Fibroblast of lung (primary cell): ENCODE data around the gene DOHH. TPM values are rescaled to one million over a fixed set of nuclear protein-coding genes. Genes with fewer than 3 reads are reported as not detected.

Source experiments
- DNase-seq, 2 donors: peaks; one replicate each; pipeline versions ENCODE4 v3.0.0 to v3.0.0-alpha.2; 2010; ENCODE audit warnings: low read depth in 2 of 2
- H2AFZ ChIP-seq: 2 replicates; pipeline ENCODE4 v1.5.1; 2012; ENCODE audit warnings: low read length, control low read depth, inconsistent platforms
- H3K27ac ChIP-seq: 2 replicates; pipeline ENCODE4 v1.5.1; 2011; ENCODE audit warnings: low read length, control low read depth; ENCODE audit not compliant: insufficient read depth
- H3K27me3 ChIP-seq: 2 replicates; pipeline ENCODE4 v1.5.1; 2011; ENCODE audit warnings: mild to moderate bottlenecking, low read length; ENCODE audit not compliant: control insufficient read depth, insufficient read depth
- H3K36me3 ChIP-seq: 2 replicates; pipeline ENCODE4 v1.5.1; 2011; ENCODE audit warnings: low read length; ENCODE audit not compliant: control insufficient read depth, insufficient read depth
- H3K4me1 ChIP-seq: 2 replicates; pipeline ENCODE4 v1.5.1; 2011; ENCODE audit warnings: low read length; ENCODE audit not compliant: control insufficient read depth, insufficient read depth; ENCODE audit errors: extremely low read depth
- H3K4me2 ChIP-seq: 2 replicates; pipeline ENCODE4 v1.5.1; 2011; ENCODE audit warnings: low read length, control low read depth; ENCODE audit not compliant: insufficient read depth; ENCODE audit errors: extremely low read depth
- H3K4me3 ChIP-seq, 4 experiments: fragments of 200-600 bp in 1 of 4; sonication (generic) in 1 of 4; replicated peaks in 1 of 4; 2 replicates each; pipeline ENCODE4 v1.5.1; 2011 to 2016; ENCODE audit warnings: low read length in 4 of 4, low read depth in 3 of 4, mild to moderate bottlenecking in 3 of 4, control low read depth in 2 of 4, inconsistent platforms in 1 of 4, mixed read lengths in 1 of 4; ENCODE audit not compliant: insufficient read depth in 1 of 4; ENCODE audit errors: control extremely low read depth in 1 of 4
- H3K79me2 ChIP-seq: 2 replicates; pipeline ENCODE4 v1.5.1; 2012; ENCODE audit warnings: mild to moderate bottlenecking, low read length, inconsistent platforms; ENCODE audit not compliant: control insufficient read depth, insufficient read depth
- H3K9ac ChIP-seq: 2 replicates; pipeline ENCODE4 v1.5.1; 2011; ENCODE audit warnings: mild to moderate bottlenecking, low read length, control low read depth; ENCODE audit not compliant: insufficient read depth
- H3K9me3 ChIP-seq: 2 replicates; pipeline ENCODE4 v1.5.1; 2012; ENCODE audit warnings: low read depth, low read length; ENCODE audit not compliant: control insufficient read depth, insufficient read depth
- H4K20me1 ChIP-seq: 2 replicates; pipeline ENCODE4 v1.5.1; 2011; ENCODE audit warnings: low read length; ENCODE audit not compliant: control insufficient read depth, insufficient read depth; ENCODE audit errors: extremely low read depth
- EZH2 ChIP-seq: IDR thresholded peaks from 2 replicates; pipeline ENCODE4 v1.5.1; 2012; ENCODE audit warnings: low read length, control low read depth, mild to moderate bottlenecking; ENCODE audit errors: missing control alignments
- polyA plus RNA-seq, 2 donors: library from polyadenylated mRNA; depleted of rRNA in 1 of 2; stranded (reverse) in 1 of 2; unstranded in 1 of 2; fragments of >200 nt; gene quantifications; 2 replicates each; pipeline ENCODE4 v1.2.1, GENCODE V29; 2011 to 2012; ENCODE audit warnings: missing spikeins in 1 of 2
- total RNA-seq: library from RNA; depleted of rRNA; stranded (reverse); fragments of >200 nt; gene quantifications from 2 replicates; pipeline ENCODE4 v1.2.1, GENCODE V29; 2014
- TF ChIP-seq, protein P1 (sequence below), 2 donors: IDR thresholded peaks in 1 of 2; conservative IDR thresholded peaks in 1 of 2; 1 replicate in 1 of 2; 2 replicates in 1 of 2; pipeline ENCODE4 v1.5.1; 2011 to 2012; ENCODE audit warnings: low read length in 2 of 2, control low read depth in 1 of 2, inconsistent platforms in 1 of 2, low read depth in 1 of 2, mild to moderate bottlenecking in 1 of 2

DOHH gene
- total and polyA plus RNA-seq, 2 donors (not counting 1 experiment from before 2014, with no cell fraction given): 4.1 to 10.1 TPM

GRCh38 chr19:3528080-3528479, 27.6 kb upstream of the DOHH start:
- Histone ChIP-seq H3K27me3 (no peaks in the 10 kb centered on the region), H3K4me1 (no peaks in the 10 kb centered on the region), H3K9ac (no peak overlapping the region), H3K27ac (no peak overlapping the region), H4K20me1 (no peaks in the 10 kb centered on the region), H3K4me2 (no peak overlapping the region), H3K4me3 (no peak overlapping the region), H3K36me3 (peaks cover 41% of the 10 kb centered on the region), H3K79me2 (no peaks in the 10 kb centered on the region), H3K9me3 (no peaks in the 10 kb centered on the region), H2AFZ (no peak overlapping the region)
- DNase-seq: no peak
- TF ChIP-seq, protein P1, sequence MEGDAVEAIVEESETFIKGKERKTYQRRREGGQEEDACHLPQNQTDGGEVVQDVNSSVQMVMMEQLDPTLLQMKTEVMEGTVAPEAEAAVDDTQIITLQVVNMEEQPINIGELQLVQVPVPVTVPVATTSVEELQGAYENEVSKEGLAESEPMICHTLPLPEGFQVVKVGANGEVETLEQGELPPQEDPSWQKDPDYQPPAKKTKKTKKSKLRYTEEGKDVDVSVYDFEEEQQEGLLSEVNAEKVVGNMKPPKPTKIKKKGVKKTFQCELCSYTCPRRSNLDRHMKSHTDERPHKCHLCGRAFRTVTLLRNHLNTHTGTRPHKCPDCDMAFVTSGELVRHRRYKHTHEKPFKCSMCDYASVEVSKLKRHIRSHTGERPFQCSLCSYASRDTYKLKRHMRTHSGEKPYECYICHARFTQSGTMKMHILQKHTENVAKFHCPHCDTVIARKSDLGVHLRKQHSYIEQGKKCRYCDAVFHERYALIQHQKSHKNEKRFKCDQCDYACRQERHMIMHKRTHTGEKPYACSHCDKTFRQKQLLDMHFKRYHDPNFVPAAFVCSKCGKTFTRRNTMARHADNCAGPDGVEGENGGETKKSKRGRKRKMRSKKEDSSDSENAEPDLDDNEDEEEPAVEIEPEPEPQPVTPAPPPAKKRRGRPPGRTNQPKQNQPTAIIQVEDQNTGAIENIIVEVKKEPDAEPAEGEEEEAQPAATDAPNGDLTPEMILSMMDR (conservative IDR thresholded peaks at IDR 0.05 in 1 of 2, IDR thresholded peaks at IDR 0.05 in 1 of 2; ENCODE audit: low read depth in 1 of 2, low read length in 2 of 2): no peak
- TF ChIP-seq EZH2: no peak

DNA sequence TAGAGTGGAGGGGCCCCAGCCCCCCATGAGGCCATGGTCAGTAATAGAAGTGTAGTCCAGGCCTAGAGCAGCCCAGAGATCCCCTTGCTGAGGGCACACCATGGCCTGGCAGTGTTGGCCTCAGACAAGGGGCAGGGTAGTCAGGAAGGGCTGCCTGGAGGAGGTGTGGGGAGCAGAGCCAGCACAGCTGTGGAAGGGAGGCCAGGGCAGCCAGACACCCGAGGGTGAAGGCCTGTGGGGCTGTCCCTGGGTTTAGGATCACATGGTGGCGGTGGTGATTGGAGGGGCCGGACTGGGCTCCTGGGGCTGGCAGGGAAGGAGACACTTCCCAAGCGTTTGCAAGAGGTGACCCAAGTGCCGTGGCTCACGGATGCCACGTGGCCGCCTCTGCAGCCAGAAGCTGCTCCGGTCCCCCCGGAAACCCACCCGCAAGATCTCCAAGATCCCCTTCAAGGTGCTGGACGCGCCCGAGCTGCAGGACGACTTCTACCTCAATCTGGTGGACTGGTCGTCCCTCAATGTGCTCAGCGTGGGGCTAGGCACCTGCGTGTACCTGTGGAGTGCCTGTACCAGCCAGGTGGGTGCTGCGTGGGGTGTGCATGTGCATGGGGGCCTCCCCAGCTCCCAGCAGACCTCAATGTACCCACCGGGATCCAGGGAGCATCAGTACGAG, 26.9 kb upstream of the DOHH start:
- DNase-seq: no peak
- no peaks in the 10 kb centered on the region for H3K4me1 ChIP-seq
- no peak overlapping the region for H3K27ac ChIP-seq
- no peak overlapping the region for H3K9ac ChIP-seq
- H3K4me2 ChIP-seq: no peak overlapping the region
- peaks cover 41% of the 10 kb centered on the region for H3K36me3 ChIP-seq
- H3K4me3 ChIP-seq: no peak overlapping the region
- no peaks in the 10 kb centered on the region for H3K27me3 ChIP-seq
- H3K9me3 ChIP-seq: no peaks in the 10 kb centered on the region
- TF ChIP-seq, protein P1 (conservative IDR thresholded peaks at IDR 0.05 in 1 of 2, IDR thresholded peaks at IDR 0.05 in 1 of 2; ENCODE audit: low read depth in 1 of 2, low read length in 2 of 2): no peak
- no peak for TF ChIP-seq EZH2
- H3K79me2 ChIP-seq: peaks cover 4% of the 10 kb centered on the region
- no peaks in the 10 kb centered on the region for H4K20me1 ChIP-seq
- no peak overlapping the region for H2AFZ ChIP-seq

- Histone ChIP-seq H3K27ac (no peak overlapping the region), H3K9ac (no peak overlapping the region), H3K4me1 (no peaks in the 10 kb centered on the region), H3K4me3 (no peak overlapping the region), H4K20me1 (no peaks in the 10 kb centered on the region), H3K36me3 (peaks cover 37% of the 10 kb centered on the region), H3K79me2 (peaks cover 11% of the 10 kb centered on the region), H3K9me3 (no peaks in the 10 kb centered on the region), H3K27me3 (no peaks in the 10 kb centered on the region), H2AFZ (no peak overlapping the region), H3K4me2 (no peak overlapping the region)
- DNase-seq: no peak
- no peak for TF ChIP-seq EZH2
- TF ChIP-seq, protein P1 (conservative IDR thresholded peaks at IDR 0.05 in 1 of 2, IDR thresholded peaks at IDR 0.05 in 1 of 2; ENCODE audit: low read depth in 1 of 2, low read length in 2 of 2): no peak
Measured at GRCh38 chr19:3526507-3527237, 26.2 kb upstream of the DOHH start.
